HepG2 (cell line): ENCODE results near the gene RNU6-8. TPM values are rescaled to one million over a fixed set of nuclear protein-coding genes. Genes with fewer than 3 reads are reported as not detected.

Experiments
- ATAC-seq: fragments of 200-7000 bp; cut with Tn5 transposase; 3 replicates; pipeline ENCODE4 v1.9.1; 2020; ENCODE audit warnings: mild to moderate bottlenecking, moderate library complexity
- BruUV-seq: library from RNA; stranded (reverse); fragments of 400-500 nt; replicated peaks from 2 replicates; lab custom pipeline; 2021; lab: Mats Ljungman, UMichigan
- CTCF ChIA-PET: fragments of 300-600 bp; formaldehyde crosslinking; extraction: SDS; loops from one replicate; lab custom pipeline; 2021; ENCODE audit warnings: low total read pairs, inconsistent platforms, low intra/inter-chr PET ratio; lab: Yijun Ruan, JAX
- POLR2A ChIA-PET: fragments of 350-600 bp; sonication (Branson Sonifier 250); formaldehyde crosslinking; loops from one replicate; lab custom pipeline; 2020; ENCODE audit warnings: antibody characterized with exemption, inconsistent platforms; lab: Yijun Ruan, JAX
- DNase-seq: peaks from one replicate; pipeline ENCODE4 v3.0.0-alpha.2; 2015; ENCODE audit warnings: low spot score
- FAIRE-seq: peaks from 3 replicates; lab custom pipeline; 2011; peaks lifted over from hg19 to GRCh38; lab: Jason Lieb, UNC
- H2AFZ ChIP-seq: one replicate; pipeline ENCODE4 v1.6.1; 2011; ENCODE audit warnings: low read length, inconsistent platforms
- H3K27ac ChIP-seq: fragments of 300-600 bp; 3 replicates; pipeline ENCODE4 v1.8.0; 2011; ENCODE audit warnings: mixed run types, mild to moderate bottlenecking, mixed read lengths, low read length, inconsistent platforms; ENCODE audit not compliant: insufficient read depth; ENCODE audit errors: extremely low read length
- H3K27me3 ChIP-seq, 2 experiments: fragments of 200-600 bp in 1 of 2; 2 replicates in 1 of 2; 3 replicates in 1 of 2; pipeline versions ENCODE4 v1.6.0 to v1.8.0; 2011; ENCODE audit warnings: low read length in 2 of 2, mild to moderate bottlenecking in 2 of 2, moderate library complexity in 2 of 2, inconsistent platforms in 1 of 2; ENCODE audit not compliant: insufficient read depth in 2 of 2, control insufficient read depth in 1 of 2
- H3K36me3 ChIP-seq, 2 experiments: fragments of 200-600 bp in 1 of 2; replicated peaks in 1 of 2; 2 replicates in 1 of 2; 3 replicates in 1 of 2; pipeline versions ENCODE4 v1.5.1 to v1.8.0; 2011; ENCODE audit warnings: low read length in 2 of 2, inconsistent platforms in 1 of 2; ENCODE audit not compliant: insufficient read depth in 2 of 2, control insufficient read depth in 1 of 2
- H3K4me1 ChIP-seq: 2 replicates; pipeline ENCODE4 v1.5.1; 2012; ENCODE audit warnings: low read length, inconsistent platforms; ENCODE audit not compliant: insufficient read depth
- H3K4me2 ChIP-seq: 2 replicates; pipeline ENCODE4 v1.6.0; 2011; ENCODE audit warnings: low read depth, low read length, inconsistent platforms
- H3K4me3 ChIP-seq, 3 experiments: fragments of 200-600 bp in 1 of 3; sonication (generic), shearing (Covaris generic) in 1 of 3; replicated peaks in 1 of 3; 2 replicates each; pipeline ENCODE4 v1.5.1; 2011 to 2016; ENCODE audit warnings: low read length in 3 of 3, inconsistent platforms in 2 of 3, low read depth in 2 of 3, mild to moderate bottlenecking in 2 of 3, control low read depth in 1 of 3, mixed read lengths in 1 of 3; ENCODE audit not compliant: insufficient read depth in 1 of 3
- H3K79me2 ChIP-seq: one replicate; pipeline ENCODE4 v1.6.1; 2011; ENCODE audit warnings: low read length, inconsistent platforms; ENCODE audit not compliant: insufficient read depth
- H3K9ac ChIP-seq: 2 replicates; pipeline ENCODE4 v1.6.0; 2011; ENCODE audit warnings: mild to moderate bottlenecking, low read depth, low read length, inconsistent platforms; ENCODE audit not compliant: insufficient read depth
- H3K9me3 ChIP-seq: 2 replicates; pipeline ENCODE4 v1.5.1; 2012; ENCODE audit warnings: mild to moderate bottlenecking, low read length
- H4K20me1 ChIP-seq: 2 replicates; pipeline ENCODE4 v1.6.0; 2011; ENCODE audit warnings: inconsistent platforms, mild to moderate bottlenecking, low read length, moderate library complexity; ENCODE audit not compliant: insufficient read depth
- ARHGAP35 ChIP-seq: sonication (generic); formaldehyde crosslinking; IDR thresholded peaks from 2 replicates; pipeline ENCODE4 v1.9.0; 2022; ENCODE audit warnings: mild to moderate bottlenecking, inconsistent platforms, moderate library complexity, missing genetic modification reagents, borderline replicate concordance
- JUNB ChIP-seq: sonication (generic); formaldehyde crosslinking; IDR thresholded peaks from 2 replicates; pipeline ENCODE4 v1.8.0; 2022; ENCODE audit warnings: missing genetic modification reagents, mild to moderate bottlenecking, borderline replicate concordance
- NCOA5 ChIP-seq: sonication (generic); formaldehyde crosslinking; IDR thresholded peaks from 2 replicates; pipeline ENCODE4 v1.4.0; 2020; ENCODE audit warnings: missing genetic modification reagents
- NFE2L1 ChIP-seq: sonication (generic); formaldehyde crosslinking; IDR thresholded peaks from 2 replicates; pipeline ENCODE4 v1.4.0; 2020; ENCODE audit warnings: missing genetic modification reagents, mild to moderate bottlenecking, borderline replicate concordance
- SOX6 ChIP-seq, 2 experiments: fragments of 450-650 bp in 1 of 2; sonication (generic) in 1 of 2; formaldehyde crosslinking in 1 of 2; IDR thresholded peaks; 2 replicates each; pipeline versions ENCODE4 v1.4.0 to v1.6.1; 2017 to 2020; ENCODE audit warnings: antibody characterized with exemption in 1 of 2, mild to moderate bottlenecking in 1 of 2, missing genetic modification reagents in 1 of 2
- TBL1XR1 ChIP-seq: fragments of 150-350 bp; IDR thresholded peaks from 2 replicates; pipeline ENCODE4 v1.6.1; 2014; ENCODE audit warnings: borderline replicate concordance, low read length; ENCODE audit not compliant: partially characterized antibody
- ZBTB3 ChIP-seq: sonication (generic); formaldehyde crosslinking; IDR thresholded peaks from 2 replicates; pipeline ENCODE4 v1.4.0; 2020; ENCODE audit warnings: low read depth, mild to moderate bottlenecking, moderate library complexity, missing genetic modification reagents, borderline replicate concordance
- ZNF501 ChIP-seq: sonication (generic); formaldehyde crosslinking; IDR thresholded peaks from 2 replicates; pipeline ENCODE4 v1.5.1; 2020; ENCODE audit warnings: mild to moderate bottlenecking, moderate library complexity, missing genetic modification reagents
- ZSCAN20 ChIP-seq: sonication (generic); formaldehyde crosslinking; IDR thresholded peaks from 2 replicates; pipeline ENCODE4 v1.4.0; 2020; ENCODE audit warnings: missing genetic modification reagents, mild to moderate bottlenecking, borderline replicate concordance
- WGBS: methylation state at CpG from one replicate; pipeline ENCODE4 v1.1.6; 2017; ENCODE audit warnings: low lambda C conversion rate; 5-methylcytosine and 5-hydroxymethylcytosine counted together
- in situ Hi-C: cut with HindIII; loops from 2 replicates; pipeline ENCODE4 v1.10.0; 2017; ENCODE audit warnings: low pct_unique_long_range_greater_than_20kb; ENCODE audit not compliant: extremely low pct_ligation_motif_present
- intact Hi-C: fragments of 100-400 bp; cut with micrococcal nuclease; formaldehyde crosslinking; loops from one replicate; pipeline ENCODE4 v1.10.0; 2022; ENCODE audit not compliant: unreplicated experiment
- polyA plus RNA-seq, 8 experiments: library from polyadenylated mRNA; depleted of rRNA in 3 of 8; stranded (reverse) in 7 of 8; unstranded in 1 of 8; fragments of >200 nt; fragmentation: Illumina TruSeq in 4 of 8; extraction: Trizol in 4 of 8; gene quantifications; 2 replicates each; pipeline versions ENCODE4 v1.2.1 to v1.2.3, GENCODE V29; 2011 to 2016; ENCODE audit warnings: low read depth in 4 of 8, missing spikeins in 1 of 8, mixed read lengths in 1 of 8; ENCODE audit not compliant: insufficient read depth in 1 of 8
- total RNA-seq, 5 experiments: library from RNA; depleted of rRNA; stranded (reverse); fragments of >200 nt; fragmentation: Illumina TruSeq; extraction: Trizol; gene quantifications; 2 replicates each; pipeline ENCODE4 v1.2.3, GENCODE V29; 2016; ENCODE audit warnings: low read depth in 1 of 5
- TF ChIP-seq, protein P1 (sequence below): sonication (generic); formaldehyde crosslinking; IDR thresholded peaks from 2 replicates; pipeline ENCODE4 v1.8.1; 2023; ENCODE audit warnings: missing genetic modification reagents, mild to moderate bottlenecking, borderline replicate concordance
- TF ChIP-seq, protein P2 (sequence below): IDR thresholded peaks from 2 replicates; pipeline ENCODE4 v1.6.1; 2016; ENCODE audit warnings: missing compliant biosample characterization, missing genetic modification reagents, borderline replicate concordance
- TF ChIP-seq, protein P3 (sequence below): sonication (generic); formaldehyde crosslinking; IDR thresholded peaks from 2 replicates; pipeline ENCODE4 v1.4.0; 2020; ENCODE audit warnings: missing genetic modification reagents
- TF ChIP-seq, protein P4 (sequence below): IDR thresholded peaks from 2 replicates; pipeline ENCODE4 v1.6.1; 2016; ENCODE audit warnings: low read depth, control low read depth
- TF ChIP-seq, protein P5 (sequence below): IDR thresholded peaks from 2 replicates; pipeline ENCODE4 v1.6.1; 2016; ENCODE audit warnings: control low read depth

RNU6-8 gene
- total and polyA plus RNA-seq, 2 of the 13 experiments (the other 11 are each of a cell fraction or from before 2014, with no cell fraction given), result under 0.01 TPM; not detected in 1

DNA sequence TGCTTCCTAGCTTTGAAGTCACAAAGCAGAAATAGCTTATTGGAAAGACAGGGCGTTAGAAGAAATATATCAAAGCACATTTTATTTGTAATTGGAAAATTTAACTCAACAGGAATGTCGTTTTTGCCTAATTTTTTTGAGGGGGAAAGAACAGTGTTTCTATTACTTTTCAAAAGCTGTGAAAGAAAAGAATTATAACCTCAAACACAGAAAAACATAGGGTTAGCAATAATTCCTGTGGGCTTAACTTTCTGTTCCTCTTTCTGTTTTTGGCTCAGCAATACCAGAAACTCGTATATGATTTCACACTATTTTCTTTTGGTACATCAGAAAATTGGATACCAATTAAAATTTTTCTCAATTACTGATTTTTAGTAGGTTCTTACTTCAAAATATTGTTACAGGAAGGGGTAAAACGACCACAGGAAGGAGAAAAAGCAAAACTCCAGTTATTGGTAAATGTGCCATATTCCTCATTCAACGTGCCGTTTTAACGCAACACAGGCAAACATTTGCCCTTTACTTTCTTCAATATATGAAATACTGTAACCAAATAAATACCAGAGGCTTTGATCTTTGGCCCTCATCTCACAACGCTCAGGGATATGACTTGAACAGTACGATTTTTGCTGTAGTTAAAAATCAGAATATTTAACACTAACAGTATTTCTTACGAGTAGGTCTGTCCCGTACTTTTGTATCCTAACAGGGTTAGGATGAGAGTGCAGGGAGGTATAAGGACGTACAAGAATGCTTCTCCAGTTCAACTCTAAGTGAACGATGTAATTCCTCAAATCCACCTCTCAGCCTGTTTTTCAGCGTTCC lies 2.5 kb downstream of the RNU6-8 start:
- peak overlapping the region; percentile 87 for H3K27ac ChIP-seq
- H3K36me3 ChIP-seq, result no peaks in the 10 kb centered on the region
- peak overlapping the region; percentile 69 to 81 (median 75) for H3K4me3 ChIP-seq
- no peaks in the 10 kb centered on the region for H3K9me3 ChIP-seq
- 4% methylated on average over 14 of the region's 14 CpGs for WGBS
- intact Hi-C loops, result loop anchor here (1.0 to 10.0 kb wide), 7 partner anchors 8 to 1578 kb away; partner anchors contain the start of genes HECTD1, NUBPL and SCFD1
- peak overlapping the region; percentile 85 for H2AFZ ChIP-seq
- H3K27me3 ChIP-seq, result no peaks in the 10 kb centered on the region; a peak in 1 of 5 replicates
- FAIRE-seq (no peak), ATAC-seq (no peak), DNase-seq (no peak)
- H3K79me2 ChIP-seq, result no peaks in the 10 kb centered on the region
- peak overlapping the region; percentile 97 for H3K4me2 ChIP-seq
- ChIA-PET POLR2A (interaction anchor here (0.9 to 3.0 kb wide), 3 partner anchors 123 to 780 kb away, joined by 3 to 89 read pairs (median 14); partner anchors contain the start of genes ARHGAP5 and HEATR5A), CTCF (no interaction called here)
- H4K20me1 ChIP-seq, result no peaks in the 10 kb centered on the region
- in situ Hi-C loops, result loop anchor here (5.0 kb wide), 1 partner anchor 123 kb away; the partner anchor contains the start of gene ARHGAP5
- no TSS peak for BruUV-seq
- peaks cover 21% of the 10 kb centered on the region for H3K4me1 ChIP-seq
- peak overlapping the region; percentile 91 for H3K9ac ChIP-seq
- TF ChIP-seq NCOA5 (CRISPR knock-in tag) (no peak), ARHGAP35 (CRISPR knock-in tag) (no peak), SOX6 (IDR thresholded peaks at IDR 0.05) (no peak), SOX6 (CRISPR knock-in tag; IDR thresholded peaks at IDR 0.05) (no peak), ZBTB3 (CRISPR knock-in tag) (no peak; the same call in 1 of the 2 replicates), NFE2L1 (CRISPR knock-in tag) (no peak), ZNF501 (CRISPR knock-in tag) (no peak), ZSCAN20 (CRISPR knock-in tag) (0 out of 2 replicates have a peak, but pooled peaks have one; percentile 27), TBL1XR1 (no peak), JUNB (CRISPR knock-in tag) (no peak)
- TF ChIP-seq, protein P1, sequence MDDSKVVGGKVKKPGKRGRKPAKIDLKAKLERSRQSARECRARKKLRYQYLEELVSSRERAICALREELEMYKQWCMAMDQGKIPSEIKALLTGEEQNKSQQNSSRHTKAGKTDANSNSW (CRISPR knock-in tag), result no peak
- TF ChIP-seq, protein P2, sequence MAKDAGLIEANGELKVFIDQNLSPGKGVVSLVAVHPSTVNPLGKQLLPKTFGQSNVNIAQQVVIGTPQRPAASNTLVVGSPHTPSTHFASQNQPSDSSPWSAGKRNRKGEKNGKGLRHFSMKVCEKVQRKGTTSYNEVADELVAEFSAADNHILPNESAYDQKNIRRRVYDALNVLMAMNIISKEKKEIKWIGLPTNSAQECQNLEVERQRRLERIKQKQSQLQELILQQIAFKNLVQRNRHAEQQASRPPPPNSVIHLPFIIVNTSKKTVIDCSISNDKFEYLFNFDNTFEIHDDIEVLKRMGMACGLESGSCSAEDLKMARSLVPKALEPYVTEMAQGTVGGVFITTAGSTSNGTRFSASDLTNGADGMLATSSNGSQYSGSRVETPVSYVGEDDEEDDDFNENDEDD (CRISPR knock-in tag), result peak; percentile 27; the same call in 1 of the 2 replicates
- TF ChIP-seq, protein P3, sequence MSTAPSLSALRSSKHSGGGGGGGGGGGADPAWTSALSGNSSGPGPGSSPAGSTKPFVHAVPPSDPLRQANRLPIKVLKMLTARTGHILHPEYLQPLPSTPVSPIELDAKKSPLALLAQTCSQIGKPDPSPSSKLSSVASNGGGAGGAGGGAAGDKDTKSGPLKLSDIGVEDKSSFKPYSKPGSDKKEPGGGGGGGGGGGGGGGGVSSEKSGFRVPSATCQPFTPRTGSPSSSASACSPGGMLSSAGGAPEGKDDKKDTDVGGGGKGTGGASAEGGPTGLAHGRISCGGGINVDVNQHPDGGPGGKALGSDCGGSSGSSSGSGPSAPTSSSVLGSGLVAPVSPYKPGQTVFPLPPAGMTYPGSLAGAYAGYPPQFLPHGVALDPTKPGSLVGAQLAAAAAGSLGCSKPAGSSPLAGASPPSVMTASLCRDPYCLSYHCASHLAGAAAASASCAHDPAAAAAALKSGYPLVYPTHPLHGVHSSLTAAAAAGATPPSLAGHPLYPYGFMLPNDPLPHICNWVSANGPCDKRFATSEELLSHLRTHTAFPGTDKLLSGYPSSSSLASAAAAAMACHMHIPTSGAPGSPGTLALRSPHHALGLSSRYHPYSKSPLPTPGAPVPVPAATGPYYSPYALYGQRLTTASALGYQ, result no peak
- TF ChIP-seq, protein P4, sequence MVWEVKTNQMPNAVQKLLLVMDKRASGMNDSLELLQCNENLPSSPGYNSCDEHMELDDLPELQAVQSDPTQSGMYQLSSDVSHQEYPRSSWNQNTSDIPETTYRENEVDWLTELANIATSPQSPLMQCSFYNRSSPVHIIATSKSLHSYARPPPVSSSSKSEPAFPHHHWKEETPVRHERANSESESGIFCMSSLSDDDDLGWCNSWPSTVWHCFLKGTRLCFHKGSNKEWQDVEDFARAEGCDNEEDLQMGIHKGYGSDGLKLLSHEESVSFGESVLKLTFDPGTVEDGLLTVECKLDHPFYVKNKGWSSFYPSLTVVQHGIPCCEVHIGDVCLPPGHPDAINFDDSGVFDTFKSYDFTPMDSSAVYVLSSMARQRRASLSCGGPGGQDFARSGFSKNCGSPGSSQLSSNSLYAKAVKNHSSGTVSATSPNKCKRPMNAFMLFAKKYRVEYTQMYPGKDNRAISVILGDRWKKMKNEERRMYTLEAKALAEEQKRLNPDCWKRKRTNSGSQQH (CRISPR knock-in tag), result no peak
- TF ChIP-seq, protein P5, sequence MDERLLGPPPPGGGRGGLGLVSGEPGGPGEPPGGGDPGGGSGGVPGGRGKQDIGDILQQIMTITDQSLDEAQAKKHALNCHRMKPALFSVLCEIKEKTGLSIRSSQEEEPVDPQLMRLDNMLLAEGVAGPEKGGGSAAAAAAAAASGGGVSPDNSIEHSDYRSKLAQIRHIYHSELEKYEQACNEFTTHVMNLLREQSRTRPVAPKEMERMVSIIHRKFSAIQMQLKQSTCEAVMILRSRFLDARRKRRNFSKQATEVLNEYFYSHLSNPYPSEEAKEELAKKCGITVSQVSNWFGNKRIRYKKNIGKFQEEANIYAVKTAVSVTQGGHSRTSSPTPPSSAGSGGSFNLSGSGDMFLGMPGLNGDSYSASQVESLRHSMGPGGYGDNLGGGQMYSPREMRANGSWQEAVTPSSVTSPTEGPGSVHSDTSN, result no peak
